HG03175 (cell line): ENCODE measurements around the gene ROMO1.
"Not testable (repeated sequence)": the region's sequence is repeated elsewhere in the genome, so short reads cannot be mapped to it uniquely, and the experiment has no call there.

Experiments used
- ATAC-seq: cut with Tn5 transposase; IDR thresholded peaks from one replicate; pipeline ENCODE4 v1.9.1; 2021; ENCODE audit warnings: mild to moderate bottlenecking, moderate library complexity; ENCODE audit not compliant: unreplicated experiment

The ROMO1 gene

GRCh38 chr20:35680452-35681183, 18.6 kb upstream of the ROMO1 start:
- no peak for ATAC-seq

GRCh38 chr20:35681960-35682359, 17.2 kb upstream of the ROMO1 start:
- ATAC-seq, result no peak

- not testable (repeated sequence) for ATAC-seq
These were observed 13.8 kb upstream of the ROMO1 start for GRCh38 chr20:35685368-35685767.

GRCh38 chr20:35686872-35687271, 12.3 kb upstream of the ROMO1 start:
- not testable (repeated sequence) for ATAC-seq

DNA sequence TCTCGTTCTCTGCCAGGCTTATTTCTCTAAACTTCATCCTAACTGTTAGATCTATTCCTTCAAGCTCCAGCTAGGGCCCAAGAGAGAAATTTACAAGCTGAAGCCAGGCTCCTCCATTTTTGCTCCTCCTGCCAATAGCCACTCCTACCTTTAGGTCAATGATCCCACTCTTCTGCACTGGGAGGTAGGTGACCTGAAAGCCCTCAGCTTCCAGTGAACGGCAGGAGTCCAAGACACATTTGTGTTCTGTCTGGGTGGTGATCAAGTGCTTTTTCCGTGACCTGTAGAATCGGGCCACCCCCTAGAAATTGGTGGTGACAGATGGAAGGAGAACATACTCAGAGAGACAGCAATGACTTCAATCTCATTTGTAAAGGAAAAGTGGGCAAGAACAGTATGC, 8.9 kb upstream of the ROMO1 start:
- no peak for ATAC-seq

- no peak for ATAC-seq
These were observed 3.9 kb upstream of the ROMO1 start for GRCh38 chr20:35695245-35695749.

GRCh38 chr20:35695978-35696377, 3.2 kb upstream of the ROMO1 start:
- ATAC-seq, result no peak

DNA sequence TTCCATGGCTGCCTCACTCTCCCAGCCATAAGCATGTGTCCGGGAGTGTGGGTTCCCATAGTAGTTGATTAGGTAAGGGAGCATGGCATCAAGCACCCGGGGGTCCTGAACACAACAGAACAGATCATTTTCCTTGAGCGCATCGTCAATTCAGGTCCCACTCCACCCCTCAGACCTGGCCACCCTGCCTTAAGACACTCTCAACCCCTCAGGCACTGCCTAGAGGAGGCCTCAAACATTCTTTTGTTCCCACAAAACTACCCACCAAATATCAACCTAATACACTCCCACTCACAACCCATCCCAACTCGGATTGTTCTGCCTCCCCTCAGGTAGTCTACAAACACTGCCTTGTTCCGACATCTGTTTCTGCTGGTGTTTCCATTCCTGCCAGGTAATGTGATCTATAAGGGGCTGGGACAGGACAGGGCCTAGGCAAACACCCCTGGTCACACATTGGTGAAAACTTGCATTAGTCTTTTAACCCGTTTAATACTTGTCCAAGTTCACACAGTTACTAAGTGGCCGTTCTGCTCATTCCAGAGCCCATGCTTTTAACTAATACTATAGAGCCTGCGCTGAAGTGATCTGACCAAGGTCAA, 1.4 kb upstream of the ROMO1 start:
- ATAC-seq, result no peak

- peak; percentile 35 for ATAC-seq
These were observed 693 bp upstream of the ROMO1 start for GRCh38 chr20:35698298-35699126.

DNA sequence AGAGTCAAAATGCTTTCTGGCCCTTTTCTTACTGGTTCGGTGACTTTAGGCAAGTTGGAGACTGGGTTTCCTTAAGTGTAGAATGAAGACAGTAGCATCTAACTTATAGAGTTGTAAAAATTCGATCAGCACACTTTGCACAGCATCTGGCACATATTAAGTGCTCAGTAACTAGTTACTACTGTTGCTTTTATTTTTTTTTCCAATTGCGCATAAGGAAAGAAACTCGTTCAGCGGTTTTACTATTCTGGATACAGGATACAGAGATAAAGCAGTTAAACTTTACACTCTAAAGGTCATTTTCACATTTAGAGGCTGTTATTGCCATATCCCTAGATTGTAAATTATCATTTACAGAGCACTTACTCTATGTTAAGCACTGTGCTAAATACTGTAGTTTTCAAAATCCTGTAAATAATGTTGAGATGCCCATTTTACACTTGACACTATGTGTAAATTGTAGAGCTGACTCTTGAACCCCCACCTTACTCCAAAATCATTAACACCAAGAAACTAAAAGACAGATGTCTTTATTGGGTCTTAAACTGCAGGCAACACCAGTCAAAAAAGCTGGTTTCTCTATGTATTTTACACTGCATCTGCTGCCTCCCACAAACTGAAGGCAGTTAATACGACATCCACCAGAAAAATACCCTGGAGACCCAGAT, 886 bp downstream of the ROMO1 start:
- ATAC-seq, result no peak

DNA sequence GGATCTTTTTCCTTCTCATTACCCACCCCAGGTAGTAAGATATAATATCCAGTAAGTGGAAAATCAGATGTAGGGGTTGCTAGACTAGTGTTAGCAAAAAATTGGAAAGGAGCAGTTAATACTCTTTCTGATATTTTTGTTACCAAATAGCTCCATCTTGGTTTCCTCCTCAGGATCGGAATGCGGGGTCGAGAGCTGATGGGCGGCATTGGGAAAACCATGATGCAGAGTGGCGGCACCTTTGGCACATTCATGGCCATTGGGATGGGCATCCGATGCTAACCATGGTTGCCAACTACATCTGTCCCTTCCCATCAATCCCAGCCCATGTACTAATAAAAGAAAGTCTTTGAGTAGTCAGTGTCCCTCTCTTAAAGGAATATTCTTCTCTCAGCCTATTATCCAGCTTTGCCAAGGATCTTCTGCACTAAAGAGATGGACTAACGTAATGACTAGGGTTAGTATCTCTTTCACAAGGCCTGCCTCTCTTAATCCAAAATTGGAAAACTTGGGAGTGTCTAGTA, 1.5 kb downstream of the ROMO1 start:
- ATAC-seq, result no peak

DNA sequence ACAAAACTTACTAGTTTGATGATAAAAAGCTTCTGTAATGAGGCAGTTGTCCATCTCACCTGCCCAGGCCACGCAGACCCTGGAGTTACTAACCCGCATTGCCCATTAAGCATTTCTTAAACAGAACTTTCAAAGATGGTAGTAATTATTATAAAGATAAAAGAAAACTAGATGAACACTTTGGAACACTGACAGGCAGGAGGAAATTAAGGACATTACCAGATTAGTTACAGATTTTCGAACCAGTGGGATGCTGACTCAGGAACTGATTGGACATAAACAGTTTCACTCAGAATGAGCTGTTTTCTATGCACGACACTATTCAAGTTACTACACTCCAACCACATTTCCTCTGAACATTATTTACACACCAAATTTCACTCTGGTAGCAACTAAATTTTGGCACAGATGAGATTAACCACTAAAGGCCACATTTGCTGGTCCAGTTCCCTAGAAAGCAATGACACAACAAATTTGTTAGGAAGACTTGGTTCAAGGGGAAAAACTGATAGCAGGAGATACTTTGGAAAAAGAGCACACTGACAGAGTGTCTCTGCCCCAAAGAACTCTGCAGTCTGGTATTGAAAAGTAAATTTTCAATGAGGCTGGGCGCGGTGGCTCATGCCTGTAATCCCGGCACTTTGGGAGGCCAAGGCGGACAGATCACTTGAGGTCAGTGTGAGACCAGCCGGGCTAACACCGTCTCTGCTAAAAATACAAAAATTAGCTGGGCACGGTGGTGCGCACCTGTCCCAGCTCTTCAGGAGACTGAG, 3.0 kb downstream of the ROMO1 start:
- ATAC-seq, result no peak

- no peak for ATAC-seq
These were observed 3.9 kb downstream of the ROMO1 start for GRCh38 chr20:35702824-35703695.

DNA sequence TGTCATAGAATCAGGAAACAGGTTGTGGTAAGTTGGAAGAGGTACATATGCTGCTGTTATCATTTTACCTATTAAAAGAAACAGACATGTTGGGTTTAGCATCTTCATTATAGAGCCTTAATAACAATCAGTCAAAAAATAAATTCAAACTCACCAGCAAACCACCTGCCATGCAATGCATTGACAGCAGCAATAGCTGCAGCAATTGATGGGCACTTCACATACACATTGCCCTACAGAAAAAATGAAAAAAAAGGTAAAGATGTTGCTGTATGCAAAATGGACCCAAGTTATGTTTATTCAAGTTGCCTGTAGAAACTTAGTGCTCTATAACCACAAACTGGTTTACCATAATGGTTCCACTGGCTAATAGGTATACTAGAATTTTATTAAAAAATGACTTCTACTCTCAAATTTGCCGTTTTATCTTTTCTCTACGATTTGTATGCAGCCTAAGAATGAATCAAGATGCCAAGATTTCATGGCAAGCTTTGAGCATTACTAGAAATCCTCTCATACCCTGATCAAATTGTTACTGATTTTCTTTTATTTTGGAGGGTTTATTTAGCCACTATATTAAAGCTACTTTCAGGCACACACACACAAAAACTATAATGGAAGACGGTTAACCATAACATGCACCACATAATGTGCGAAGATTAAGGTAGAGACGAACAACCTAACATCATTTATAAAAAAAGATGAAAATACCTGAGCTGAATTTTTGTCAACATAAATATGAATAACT, 5.5 kb downstream of the ROMO1 start:
- ATAC-seq, result no peak

DNA sequence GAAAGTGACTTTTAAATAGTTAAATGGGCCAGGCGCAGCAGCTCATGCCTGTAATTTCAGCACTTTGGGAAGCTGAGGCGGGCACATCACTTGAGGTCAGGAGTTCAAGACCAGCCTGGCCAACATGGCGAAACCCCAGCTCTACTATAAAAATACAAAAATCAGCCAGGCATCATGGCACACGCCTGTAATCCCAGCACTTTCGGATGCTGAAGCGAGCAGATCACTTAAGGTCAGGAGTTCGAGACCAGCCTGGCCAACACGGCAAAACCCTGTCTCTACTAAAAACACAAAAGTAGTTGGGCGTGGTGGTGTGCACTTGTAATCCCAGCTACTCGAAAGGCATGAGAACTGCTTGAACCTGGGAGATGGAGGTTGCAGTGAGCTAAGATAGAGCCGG, 6.7 kb downstream of the ROMO1 start:
- not testable (repeated sequence) for ATAC-seq

DNA sequence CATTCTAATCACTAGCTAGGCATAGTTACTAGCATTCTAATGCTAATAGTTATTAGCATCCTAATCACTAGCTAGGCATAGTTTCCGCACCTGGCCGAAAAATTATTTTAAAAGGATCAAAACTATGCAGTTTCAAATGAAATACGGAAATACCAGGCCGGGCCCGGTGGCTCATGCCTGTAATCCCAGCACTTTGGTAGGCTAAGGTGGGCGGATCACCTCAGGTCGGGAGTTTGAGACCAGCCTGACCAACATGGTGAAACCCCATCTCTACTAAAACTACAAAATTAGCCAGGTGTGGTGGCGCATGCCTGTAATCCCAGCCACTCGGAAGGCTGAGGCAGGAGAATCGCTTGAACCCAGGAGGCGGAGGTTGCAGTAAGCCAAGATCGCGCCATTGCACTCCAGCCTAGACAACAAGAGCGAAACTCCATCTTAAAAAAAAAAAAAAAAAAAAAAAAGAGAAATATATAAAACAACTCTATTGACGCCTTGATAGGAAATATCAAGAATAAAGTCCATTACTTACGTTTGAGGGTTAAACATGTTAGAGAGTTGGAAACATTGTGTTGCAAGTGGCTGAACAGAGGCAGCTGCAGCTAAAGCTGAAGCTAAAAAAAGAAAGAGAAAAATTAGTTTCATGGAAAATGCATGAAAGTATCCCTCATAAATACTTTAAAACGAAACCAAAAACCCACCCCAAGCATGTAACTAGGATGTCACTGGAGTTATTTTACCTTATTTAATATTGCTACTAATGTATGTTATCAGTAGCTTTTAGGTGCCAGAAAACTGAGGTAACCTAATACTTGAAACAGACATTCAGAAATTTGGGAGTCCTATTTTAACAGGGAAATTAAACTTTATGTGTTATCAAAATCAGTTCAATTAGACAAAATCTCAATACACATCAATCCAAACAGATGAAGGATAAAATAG, 7.7 kb downstream of the ROMO1 start:
- ATAC-seq, result not testable (repeated sequence)

DNA sequence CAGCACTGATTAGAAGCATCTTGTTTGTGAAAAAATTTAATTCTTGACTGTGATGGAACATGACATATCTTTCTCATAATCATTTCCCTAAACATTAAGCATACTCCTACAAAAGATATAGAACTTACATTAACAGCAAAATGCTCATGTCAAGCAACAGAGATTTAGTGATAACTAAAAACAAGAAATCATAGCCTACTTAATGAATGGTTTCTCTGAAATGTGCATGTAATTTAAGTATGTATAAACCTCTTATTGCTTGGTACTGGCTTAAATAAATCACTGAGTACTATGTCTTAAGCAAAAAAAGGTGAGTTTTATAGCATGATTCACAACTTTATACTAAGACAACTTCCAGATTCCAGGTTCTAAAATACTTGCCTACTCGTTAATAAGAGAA, 9.3 kb downstream of the ROMO1 start:
- no peak for ATAC-seq
